ENCODE results near the gene AIFM3. TPM values are rescaled to one million over a fixed set of nuclear protein-coding genes. Genes with fewer than 3 reads are reported as not detected.

AIFM3 gene
- total RNA-seq, 1 donor = 0.72 TPM

DNA sequence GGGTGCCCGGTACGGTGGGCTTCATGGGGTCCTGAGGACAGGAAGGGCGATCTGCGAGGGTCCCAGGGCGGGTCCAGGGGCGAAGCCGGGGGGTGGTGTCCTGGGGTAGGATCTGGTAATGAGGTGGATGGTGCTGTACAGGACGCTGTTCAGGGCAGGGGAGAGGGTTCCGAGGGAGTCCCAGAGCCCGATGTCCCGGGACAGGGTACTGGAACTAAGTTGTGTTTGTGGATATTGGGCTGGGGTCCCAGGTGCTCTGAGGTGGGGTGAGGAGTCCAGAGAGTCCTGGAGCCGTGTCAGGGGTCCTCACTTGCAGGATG, 15.5 kb downstream of the AIFM3 start:
- peak overlapping the region; percentile 91 for H2AFZ ChIP-seq (ENCODE audit: low read length)
- no peak for DNase-seq (ENCODE audit: insufficient read length, low spot score, missing footprints)
- peaks cover 30% of the 10 kb centered on the region for H3K4me1 ChIP-seq (ENCODE audit: insufficient read depth, low read length)
- peaks cover 22% of the 10 kb centered on the region for H3K36me3 ChIP-seq (ENCODE audit: insufficient read depth, low read length)
- H3K27me3 ChIP-seq (ENCODE audit: insufficient read depth, low read length) = no peaks in the 10 kb centered on the region
- H3K79me2 ChIP-seq (ENCODE audit: insufficient read depth, low read length) = peaks cover 34% of the 10 kb centered on the region
- TF ChIP-seq, protein P1, sequence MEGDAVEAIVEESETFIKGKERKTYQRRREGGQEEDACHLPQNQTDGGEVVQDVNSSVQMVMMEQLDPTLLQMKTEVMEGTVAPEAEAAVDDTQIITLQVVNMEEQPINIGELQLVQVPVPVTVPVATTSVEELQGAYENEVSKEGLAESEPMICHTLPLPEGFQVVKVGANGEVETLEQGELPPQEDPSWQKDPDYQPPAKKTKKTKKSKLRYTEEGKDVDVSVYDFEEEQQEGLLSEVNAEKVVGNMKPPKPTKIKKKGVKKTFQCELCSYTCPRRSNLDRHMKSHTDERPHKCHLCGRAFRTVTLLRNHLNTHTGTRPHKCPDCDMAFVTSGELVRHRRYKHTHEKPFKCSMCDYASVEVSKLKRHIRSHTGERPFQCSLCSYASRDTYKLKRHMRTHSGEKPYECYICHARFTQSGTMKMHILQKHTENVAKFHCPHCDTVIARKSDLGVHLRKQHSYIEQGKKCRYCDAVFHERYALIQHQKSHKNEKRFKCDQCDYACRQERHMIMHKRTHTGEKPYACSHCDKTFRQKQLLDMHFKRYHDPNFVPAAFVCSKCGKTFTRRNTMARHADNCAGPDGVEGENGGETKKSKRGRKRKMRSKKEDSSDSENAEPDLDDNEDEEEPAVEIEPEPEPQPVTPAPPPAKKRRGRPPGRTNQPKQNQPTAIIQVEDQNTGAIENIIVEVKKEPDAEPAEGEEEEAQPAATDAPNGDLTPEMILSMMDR (IDR thresholded peaks at IDR 0.05; ENCODE audit: extremely low read depth, low read depth, low read length) = no peak
- peaks cover 6% of the 10 kb centered on the region for H4K20me1 ChIP-seq (ENCODE audit: insufficient read depth, low read length)
- peak overlapping the region; percentile 99 for H3K4me3 ChIP-seq (ENCODE audit: insufficient read depth, low read length)
- H3K9me3 ChIP-seq (ENCODE audit: low read depth, low read length) = peaks cover 7% of the 10 kb centered on the region
- peak overlapping the region; percentile 97 for H3K4me2 ChIP-seq (ENCODE audit: insufficient read depth, low read length)
- H3K27ac ChIP-seq (ENCODE audit: low read depth, low read length) = peak overlapping the region; percentile 85

DNA sequence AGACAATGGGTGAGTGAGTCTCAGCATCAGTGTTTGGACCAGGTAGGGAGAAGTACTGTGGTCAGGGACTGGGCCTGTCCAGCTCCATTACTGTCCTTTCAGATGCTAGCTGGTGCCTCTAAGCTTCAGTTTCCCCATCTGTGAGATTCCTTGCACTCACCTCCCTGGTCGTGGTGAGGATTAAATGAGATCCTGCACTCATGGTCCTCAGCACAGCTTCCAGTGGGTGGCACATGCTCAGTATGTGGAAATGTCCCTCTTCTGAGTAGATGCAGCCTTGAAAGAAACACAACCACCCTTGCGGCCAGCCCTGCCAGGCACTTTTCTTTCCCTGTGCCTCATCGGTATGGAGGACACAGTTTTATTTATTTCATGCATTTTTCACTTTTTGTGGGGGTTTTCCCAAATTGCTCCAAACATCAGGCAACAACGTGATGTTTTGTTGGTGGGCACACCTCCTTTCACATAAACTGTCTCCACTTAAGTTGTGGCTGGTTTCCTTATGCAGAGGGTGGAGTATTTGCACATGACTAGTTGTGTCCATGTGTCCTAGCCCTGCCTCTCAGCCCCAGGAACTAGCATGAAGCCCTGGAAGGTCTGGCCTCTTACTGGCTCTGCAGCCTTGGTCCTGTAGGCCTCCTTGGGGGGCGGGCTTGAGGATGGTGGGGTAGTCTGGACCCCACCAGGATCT, 16.2 kb downstream of the AIFM3 start:
- H2AFZ ChIP-seq (ENCODE audit: low read length) = peak overlapping the region; percentile 51
- TF ChIP-seq, protein P1 (IDR thresholded peaks at IDR 0.05; ENCODE audit: extremely low read depth, low read depth, low read length) = no peak
- DNase-seq (ENCODE audit: insufficient read length, low spot score, missing footprints) = no peak
- peaks cover 29% of the 10 kb centered on the region for H3K36me3 ChIP-seq (ENCODE audit: insufficient read depth, low read length)
- H3K27ac ChIP-seq (ENCODE audit: low read depth, low read length) = peak overlapping the region; percentile 85
- peak overlapping the region; percentile 97 for H3K4me2 ChIP-seq (ENCODE audit: insufficient read depth, low read length)
- peak overlapping the region; percentile 99 for H3K4me3 ChIP-seq (ENCODE audit: insufficient read depth, low read length)
- no peaks in the 10 kb centered on the region for H3K27me3 ChIP-seq (ENCODE audit: insufficient read depth, low read length)
- H4K20me1 ChIP-seq (ENCODE audit: insufficient read depth, low read length) = peaks cover 6% of the 10 kb centered on the region
- peaks cover 7% of the 10 kb centered on the region for H3K9me3 ChIP-seq (ENCODE audit: low read depth, low read length)
- peaks cover 34% of the 10 kb centered on the region for H3K79me2 ChIP-seq (ENCODE audit: insufficient read depth, low read length)
- peaks cover 30% of the 10 kb centered on the region for H3K4me1 ChIP-seq (ENCODE audit: insufficient read depth, low read length)

DNA sequence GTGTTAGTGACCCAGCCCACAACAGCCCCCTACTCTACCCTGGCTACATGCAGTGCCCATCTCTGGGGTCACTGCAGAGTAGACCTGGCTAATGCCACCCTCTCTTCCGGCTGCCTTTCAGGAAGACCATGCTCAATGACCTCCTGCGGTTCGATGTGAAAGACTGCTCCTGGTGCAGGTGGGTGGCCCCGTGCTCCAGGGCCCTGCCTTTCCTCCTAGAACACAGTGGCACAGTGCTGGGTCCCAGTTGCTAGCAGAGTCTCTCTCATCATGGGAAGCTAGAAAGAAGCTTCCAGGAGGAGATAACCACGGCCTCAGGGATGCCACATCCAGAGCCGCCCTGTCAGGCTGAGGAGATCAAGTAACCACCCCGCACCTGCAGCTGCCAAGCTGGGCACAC, 18.7 kb downstream of the AIFM3 start:
- DNase-seq (ENCODE audit: insufficient read length, low spot score, missing footprints) = no peak
- H3K79me2 ChIP-seq (ENCODE audit: insufficient read depth, low read length) = peaks cover 34% of the 10 kb centered on the region
- no peak overlapping the region for H3K4me2 ChIP-seq (ENCODE audit: insufficient read depth, low read length)
- TF ChIP-seq, protein P1 (IDR thresholded peaks at IDR 0.05; ENCODE audit: extremely low read depth, low read depth, low read length) = no peak
- H3K27me3 ChIP-seq (ENCODE audit: insufficient read depth, low read length) = no peaks in the 10 kb centered on the region
- peaks cover 6% of the 10 kb centered on the region for H4K20me1 ChIP-seq (ENCODE audit: insufficient read depth, low read length)
- no peak overlapping the region for H3K4me3 ChIP-seq (ENCODE audit: insufficient read depth, low read length)
- no peak overlapping the region for H3K27ac ChIP-seq (ENCODE audit: low read depth, low read length)
- peaks cover 20% of the 10 kb centered on the region for H3K4me1 ChIP-seq (ENCODE audit: insufficient read depth, low read length)
- peaks cover 38% of the 10 kb centered on the region for H3K36me3 ChIP-seq (ENCODE audit: insufficient read depth, low read length)
- H2AFZ ChIP-seq (ENCODE audit: low read length) = no peak overlapping the region
- H3K9me3 ChIP-seq (ENCODE audit: low read depth, low read length) = no peaks in the 10 kb centered on the region

DNA sequence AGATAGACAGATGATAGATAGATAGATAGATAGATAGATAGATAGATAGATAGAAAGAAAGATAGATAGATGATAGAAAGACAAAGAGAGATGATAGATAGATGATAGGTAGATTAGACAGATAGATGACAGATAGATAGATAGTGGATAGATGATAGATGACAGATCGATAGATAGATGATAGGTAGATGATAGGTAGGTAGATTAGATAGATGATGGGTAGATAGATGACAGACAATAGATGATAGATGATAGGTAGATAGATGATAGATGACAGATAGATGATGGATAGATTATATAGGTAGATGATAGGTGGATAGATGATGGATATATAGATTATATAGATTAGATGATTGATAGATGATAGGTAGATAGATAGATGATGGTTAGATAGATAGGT, 19.3 kb downstream of the AIFM3 start:
- no peak overlapping the region for H3K4me3 ChIP-seq (ENCODE audit: insufficient read depth, low read length)
- H3K36me3 ChIP-seq (ENCODE audit: insufficient read depth, low read length) = peaks cover 44% of the 10 kb centered on the region
- no peak for DNase-seq (ENCODE audit: insufficient read length, low spot score, missing footprints)
- peaks cover 17% of the 10 kb centered on the region for H3K4me1 ChIP-seq (ENCODE audit: insufficient read depth, low read length)
- no peaks in the 10 kb centered on the region for H3K27me3 ChIP-seq (ENCODE audit: insufficient read depth, low read length)
- H3K4me2 ChIP-seq (ENCODE audit: insufficient read depth, low read length) = no peak overlapping the region
- H3K27ac ChIP-seq (ENCODE audit: low read depth, low read length) = no peak overlapping the region
- TF ChIP-seq, protein P1 (IDR thresholded peaks at IDR 0.05; ENCODE audit: extremely low read depth, low read depth, low read length) = no peak
- H3K79me2 ChIP-seq (ENCODE audit: insufficient read depth, low read length) = peaks cover 34% of the 10 kb centered on the region
- peaks cover 6% of the 10 kb centered on the region for H4K20me1 ChIP-seq (ENCODE audit: insufficient read depth, low read length)
- no peak overlapping the region for H2AFZ ChIP-seq (ENCODE audit: low read length)
- no peaks in the 10 kb centered on the region for H3K9me3 ChIP-seq (ENCODE audit: low read depth, low read length)

Measured in osteoblast (primary cell).